HG03039 (cell line): ENCODE results near the gene GNAT3.

Experiments
- ATAC-seq: cut with Tn5 transposase; IDR thresholded peaks from one replicate; pipeline ENCODE4 v1.9.1; 2021; ENCODE audit warnings: mild to moderate bottlenecking, moderate library complexity; ENCODE audit not compliant: unreplicated experiment

GNAT3 gene

GRCh38 chr7:80428161-80429054, 83.5 kb downstream of the GNAT3 start:
- no peak for ATAC-seq

- no peak for ATAC-seq
Observed at GRCh38 chr7:80427218-80427617, 84.6 kb downstream of the GNAT3 start.

- ATAC-seq = no peak
Observed at GRCh38 chr7:80420876-80421275, 91.0 kb downstream of the GNAT3 start.

GRCh38 chr7:80417211-80417793, 94.6 kb downstream of the GNAT3 start:
- no peak for ATAC-seq

- no peak for ATAC-seq
Observed at GRCh38 chr7:80415522-80415921, 96.3 kb downstream of the GNAT3 start.

GRCh38 chr7:80415114-80415513, 96.8 kb downstream of the GNAT3 start:
- no peak for ATAC-seq

- no peak for ATAC-seq
Observed at GRCh38 chr7:80414331-80414730, 97.5 kb downstream of the GNAT3 start.

GRCh38 chr7:80413383-80413945, 98.4 kb downstream of the GNAT3 start:
- no peak for ATAC-seq

- ATAC-seq = no peak
Observed at GRCh38 chr7:80412842-80413241, 99.0 kb downstream of the GNAT3 start.

- no peak for ATAC-seq
Observed at GRCh38 chr7:80411621-80412020, 100.2 kb downstream of the GNAT3 start.

- no peak for ATAC-seq
Observed at GRCh38 chr7:80410081-80410480, 101.8 kb downstream of the GNAT3 start.
